Kidney epithelial cell (primary cell): ENCODE data around the gene GPR55. TPM values are rescaled to one million over a fixed set of nuclear protein-coding genes. Genes with fewer than 3 reads are reported as not detected.

Experiments used
- DNase-seq: peaks from one replicate; pipeline ENCODE4 v3.0.0-alpha.2; 2010; ENCODE audit warnings: low read depth
- H3K27me3 ChIP-seq: 2 replicates; pipeline ENCODE4 v1.6.0; 2011; ENCODE audit warnings: low read length; ENCODE audit not compliant: control insufficient read depth, insufficient read depth
- H3K36me3 ChIP-seq: 2 replicates; pipeline ENCODE4 v1.5.1; 2011; ENCODE audit warnings: low read length; ENCODE audit not compliant: control insufficient read depth, insufficient read depth
- H3K4me3 ChIP-seq: 2 replicates; pipeline ENCODE4 v1.5.1; 2011; ENCODE audit warnings: low read depth, mild to moderate bottlenecking, control low read depth, low read length
- total RNA-seq: library from RNA; depleted of rRNA; stranded (reverse); fragments of >200 nt; gene quantifications from 2 replicates; pipeline ENCODE4 v1.2.3, GENCODE V29; 2015
- TF ChIP-seq, protein P1 (sequence below): IDR thresholded peaks from 2 replicates; pipeline ENCODE4 v1.5.1; 2011; ENCODE audit warnings: mild to moderate bottlenecking, moderate library complexity, low read length, control low read depth, inconsistent platforms; ENCODE audit not compliant: insufficient read depth, poor library complexity, severe bottlenecking

GPR55 gene
- total RNA-seq, 1 donor from 2014 or later: not detected

DNA sequence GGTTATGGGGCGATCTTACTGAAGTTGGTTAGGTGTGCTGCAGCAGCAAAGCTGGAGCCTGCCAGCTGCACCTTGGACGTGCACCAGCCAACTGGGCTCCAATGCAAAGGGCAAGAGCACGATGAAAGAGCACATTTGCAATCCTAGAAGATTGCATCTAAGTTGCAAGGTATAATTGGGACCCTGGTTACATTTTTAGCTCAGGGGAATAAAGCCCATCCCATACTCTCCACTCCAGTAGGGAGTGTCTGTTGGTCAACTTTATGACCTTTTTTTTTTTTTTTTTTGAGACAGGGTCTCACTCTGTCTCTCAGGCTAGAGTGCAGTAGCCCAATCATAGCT lies 22.2 kb upstream of the GPR55 start:
- TF ChIP-seq, protein P1, sequence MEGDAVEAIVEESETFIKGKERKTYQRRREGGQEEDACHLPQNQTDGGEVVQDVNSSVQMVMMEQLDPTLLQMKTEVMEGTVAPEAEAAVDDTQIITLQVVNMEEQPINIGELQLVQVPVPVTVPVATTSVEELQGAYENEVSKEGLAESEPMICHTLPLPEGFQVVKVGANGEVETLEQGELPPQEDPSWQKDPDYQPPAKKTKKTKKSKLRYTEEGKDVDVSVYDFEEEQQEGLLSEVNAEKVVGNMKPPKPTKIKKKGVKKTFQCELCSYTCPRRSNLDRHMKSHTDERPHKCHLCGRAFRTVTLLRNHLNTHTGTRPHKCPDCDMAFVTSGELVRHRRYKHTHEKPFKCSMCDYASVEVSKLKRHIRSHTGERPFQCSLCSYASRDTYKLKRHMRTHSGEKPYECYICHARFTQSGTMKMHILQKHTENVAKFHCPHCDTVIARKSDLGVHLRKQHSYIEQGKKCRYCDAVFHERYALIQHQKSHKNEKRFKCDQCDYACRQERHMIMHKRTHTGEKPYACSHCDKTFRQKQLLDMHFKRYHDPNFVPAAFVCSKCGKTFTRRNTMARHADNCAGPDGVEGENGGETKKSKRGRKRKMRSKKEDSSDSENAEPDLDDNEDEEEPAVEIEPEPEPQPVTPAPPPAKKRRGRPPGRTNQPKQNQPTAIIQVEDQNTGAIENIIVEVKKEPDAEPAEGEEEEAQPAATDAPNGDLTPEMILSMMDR: no peak
- Histone ChIP-seq H3K36me3 (no peaks in the 10 kb centered on the region), H3K27me3 (peaks cover 10% of the 10 kb centered on the region), H3K4me3 (no peak overlapping the region)
- DNase-seq: no peak

DNA sequence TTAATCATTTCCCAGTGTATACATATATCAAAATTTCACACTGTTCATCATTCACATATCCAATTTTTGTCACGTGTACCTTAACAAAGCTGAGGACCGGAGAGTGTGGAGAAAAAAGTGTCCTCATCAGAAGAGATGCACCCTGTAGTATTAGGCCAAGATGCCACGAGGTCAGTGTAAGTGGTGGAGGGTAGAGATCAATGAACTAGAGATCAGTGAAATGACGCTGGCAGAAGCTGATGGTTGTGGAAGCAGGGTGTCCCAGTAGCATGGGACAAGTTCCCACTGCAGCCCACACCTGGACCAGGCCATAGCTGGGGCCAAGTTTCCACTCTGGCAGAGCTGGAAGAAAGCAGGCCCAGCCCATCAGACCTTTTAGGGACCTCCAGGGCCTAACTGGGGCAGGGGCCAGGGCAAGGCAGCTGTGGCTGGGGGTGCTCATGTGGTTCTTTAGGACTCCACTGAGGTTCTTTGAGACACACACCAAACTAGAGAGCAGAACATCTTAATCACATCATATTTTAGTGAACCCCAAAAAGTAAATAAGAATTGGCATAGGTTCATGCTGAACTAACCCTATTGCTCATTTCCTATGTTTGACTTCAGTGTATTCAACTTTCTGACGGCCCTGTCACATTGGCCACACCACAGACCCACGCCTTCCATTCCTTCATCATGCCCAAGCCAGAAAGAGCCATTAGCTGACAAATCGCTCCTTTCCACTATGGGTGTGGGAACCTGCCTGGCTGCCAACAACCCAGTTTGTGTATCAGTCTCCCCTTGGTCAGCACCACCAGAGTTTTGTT lies 21.6 kb upstream of the GPR55 start:
- Histone ChIP-seq H3K27me3 (peaks cover 10% of the 10 kb centered on the region), H3K4me3 (no peak overlapping the region), H3K36me3 (no peaks in the 10 kb centered on the region)
- TF ChIP-seq, protein P1: no peak
- no peak for DNase-seq

DNA sequence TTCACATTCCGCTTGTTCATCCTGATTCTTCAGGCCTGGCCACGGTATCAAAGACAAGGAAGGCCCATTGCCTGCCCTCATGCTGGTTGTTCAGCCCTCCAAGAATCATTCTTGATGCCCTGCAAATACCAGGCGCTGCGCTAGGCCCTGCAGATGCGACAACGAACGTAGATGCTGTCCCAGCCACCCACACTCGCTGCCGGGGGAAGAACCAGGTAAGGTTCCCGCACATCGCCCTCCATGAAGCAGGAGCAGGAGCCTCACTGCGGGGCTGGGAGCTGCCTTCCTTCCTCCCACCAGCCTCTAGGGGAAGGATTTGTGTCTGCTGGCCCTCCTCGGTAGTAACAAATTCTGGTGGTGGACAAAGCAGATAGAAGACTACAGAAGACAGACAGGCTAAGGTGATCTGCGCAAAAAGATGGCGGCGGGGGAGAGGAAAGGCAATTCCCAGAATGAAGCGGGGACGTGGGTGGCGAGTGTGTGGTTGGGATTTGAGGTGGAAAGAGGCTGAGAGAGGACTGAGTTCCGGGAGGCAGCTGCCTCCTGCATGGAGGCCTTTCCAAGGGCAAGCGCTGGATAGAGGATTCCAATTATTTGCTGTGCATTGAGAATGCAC lies 19.8 kb upstream of the GPR55 start:
- Histone ChIP-seq H3K27me3 (peaks cover 12% of the 10 kb centered on the region), H3K4me3 (no peak overlapping the region), H3K36me3 (no peaks in the 10 kb centered on the region)
- no peak for DNase-seq
- TF ChIP-seq, protein P1: no peak

DNA sequence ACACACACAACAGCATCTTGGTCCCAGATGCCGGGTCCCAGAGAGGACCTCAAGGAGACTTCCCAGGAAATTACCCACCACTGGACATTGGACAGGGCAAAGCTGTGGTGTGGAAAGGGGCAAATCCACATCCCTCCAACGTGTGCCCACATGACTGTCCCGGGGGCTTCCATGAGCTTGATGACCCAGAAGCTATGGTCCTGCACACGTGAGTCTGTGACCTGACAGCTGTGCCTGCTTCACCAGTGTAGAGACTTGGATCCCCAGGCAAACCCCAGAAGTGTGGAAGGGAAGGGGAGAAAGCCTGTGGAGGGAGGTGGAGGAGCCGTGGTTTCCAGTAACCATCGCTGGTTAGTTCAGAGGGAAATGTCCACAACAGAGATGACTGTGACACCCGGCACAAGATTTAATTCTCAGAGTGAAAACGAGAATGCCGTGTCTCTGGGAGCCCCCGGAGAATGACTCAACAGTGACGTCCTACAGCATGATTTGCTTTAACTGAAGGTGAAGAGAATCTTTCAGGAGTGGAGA lies 19.1 kb upstream of the GPR55 start:
- TF ChIP-seq, protein P1: no peak
- no peak for DNase-seq
- peaks cover 12% of the 10 kb centered on the region for H3K27me3 ChIP-seq
- H3K4me3 ChIP-seq: no peak overlapping the region
- no peaks in the 10 kb centered on the region for H3K36me3 ChIP-seq

DNA sequence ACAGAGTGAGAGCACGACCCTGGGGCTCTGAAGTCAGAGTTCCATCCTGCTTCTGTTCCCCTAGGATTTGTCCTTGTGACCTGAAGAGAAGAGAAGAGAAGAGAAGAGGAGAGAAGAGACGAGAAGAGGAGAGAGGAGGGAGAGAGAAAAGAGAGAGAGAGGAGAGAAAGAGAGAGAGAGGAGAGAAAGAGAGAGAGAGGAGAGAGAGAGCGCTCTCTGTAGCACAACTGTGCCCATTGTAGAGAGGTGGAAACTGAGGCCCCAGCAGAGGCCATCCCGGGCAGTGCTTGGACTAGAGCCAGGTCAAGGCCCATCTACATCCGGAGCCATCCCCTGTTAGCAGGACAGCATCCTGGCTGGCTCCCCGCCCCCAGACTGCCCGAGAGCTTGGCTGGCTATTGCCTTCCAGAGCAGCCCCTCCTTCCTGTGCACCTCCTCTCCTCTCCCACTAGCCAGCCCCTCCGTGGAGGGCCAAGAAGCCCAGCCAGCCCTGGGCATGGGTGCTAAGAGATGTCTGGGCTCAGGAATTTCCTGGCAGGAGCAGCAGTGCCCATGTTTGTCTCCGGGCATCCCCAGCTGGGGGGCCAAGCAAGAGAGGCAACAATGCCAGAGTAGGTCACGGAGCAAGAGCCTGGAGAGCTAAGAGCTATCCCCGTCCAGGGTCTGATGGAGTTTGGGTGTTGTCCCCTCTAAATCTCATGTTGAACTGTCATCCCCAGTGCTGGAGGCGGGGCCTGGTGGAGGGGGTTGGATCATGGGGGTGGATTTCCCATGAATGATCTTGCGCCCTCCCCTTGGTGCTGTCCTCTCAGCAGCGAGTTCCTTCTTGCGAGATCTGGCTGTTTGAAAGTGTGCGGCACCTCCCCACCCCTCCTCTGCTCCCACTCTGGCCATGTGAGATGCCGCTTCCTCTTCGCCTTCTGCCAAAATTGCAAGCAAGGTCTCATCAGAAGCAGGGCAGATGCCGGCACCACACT lies 18.2 kb upstream of the GPR55 start:
- peaks cover 12% of the 10 kb centered on the region for H3K27me3 ChIP-seq
- no peaks in the 10 kb centered on the region for H3K36me3 ChIP-seq
- no peak overlapping the region for H3K4me3 ChIP-seq
- TF ChIP-seq, protein P1: no peak
- no peak for DNase-seq
